Thymus (tissue), 11 donors: ENCODE measurements around the gene MOV10L1. TPM values are rescaled to one million over a fixed set of nuclear protein-coding genes. Genes with fewer than 3 reads are reported as not detected.

ENCODE experiments used
- DNase-seq, 9 donors: peaks; one replicate each; pipeline ENCODE4 v3.0.0-alpha.2; 2013; ENCODE audit warnings: low spot score in 9 of 9, low read depth in 6 of 9, missing footprints in 1 of 9
- H3K27ac ChIP-seq, 2 donors: one replicate each; pipeline ENCODE4 v1.5.1; 2013; ENCODE audit warnings: control low read depth in 1 of 2, low read depth in 1 of 2, low read length in 1 of 2, mild to moderate bottlenecking in 1 of 2, moderate library complexity in 1 of 2
- H3K27me3 ChIP-seq, 2 donors: one replicate each; pipeline ENCODE4 v1.5.1; 2013; ENCODE audit warnings: low read length in 1 of 2; ENCODE audit not compliant: control insufficient read depth in 2 of 2, insufficient read depth in 1 of 2
- H3K36me3 ChIP-seq, 2 donors: one replicate each; pipeline ENCODE4 v1.5.1; 2013; ENCODE audit warnings: low read length in 1 of 2, mild to moderate bottlenecking in 1 of 2, moderate library complexity in 1 of 2; ENCODE audit not compliant: control insufficient read depth in 2 of 2, insufficient read depth in 2 of 2
- H3K4me1 ChIP-seq, 2 donors: one replicate each; pipeline ENCODE4 v1.5.1; 2013; ENCODE audit warnings: low read length in 2 of 2; ENCODE audit not compliant: control insufficient read depth in 2 of 2, insufficient read depth in 2 of 2
- H3K4me3 ChIP-seq, 2 donors: one replicate each; pipeline ENCODE4 v1.5.1; 2013; ENCODE audit warnings: low read length in 2 of 2, control low read depth in 1 of 2, mild to moderate bottlenecking in 1 of 2
- H3K9me3 ChIP-seq, 2 donors: one replicate each; pipeline ENCODE4 v1.5.1; 2013; ENCODE audit warnings: low read length in 1 of 2, mild to moderate bottlenecking in 1 of 2; ENCODE audit not compliant: control insufficient read depth in 2 of 2, insufficient read depth in 1 of 2
- WGBS: extraction: QIAGEN DNeasy Blood & Tissue Kit; methylation state at CpG from one replicate; pipeline ENCODE4 v1.1.7; 2013; 5-methylcytosine and 5-hydroxymethylcytosine counted together
- polyA plus RNA-seq: library from polyadenylated mRNA; stranded (reverse); fragments of 200-250 nt; gene quantifications from one replicate; pipeline ENCODE4 v1.2.3, GENCODE V29; 2013
- total RNA-seq: library from RNA; stranded (reverse); fragments of 120-200 nt; gene quantifications from one replicate; pipeline ENCODE4 v1.2.4, GENCODE V29; 2013
- donor health status: healthy.

The MOV10L1 gene
- total and polyA plus RNA-seq, 2 donors = 0.14 to 0.32 TPM

DNA sequence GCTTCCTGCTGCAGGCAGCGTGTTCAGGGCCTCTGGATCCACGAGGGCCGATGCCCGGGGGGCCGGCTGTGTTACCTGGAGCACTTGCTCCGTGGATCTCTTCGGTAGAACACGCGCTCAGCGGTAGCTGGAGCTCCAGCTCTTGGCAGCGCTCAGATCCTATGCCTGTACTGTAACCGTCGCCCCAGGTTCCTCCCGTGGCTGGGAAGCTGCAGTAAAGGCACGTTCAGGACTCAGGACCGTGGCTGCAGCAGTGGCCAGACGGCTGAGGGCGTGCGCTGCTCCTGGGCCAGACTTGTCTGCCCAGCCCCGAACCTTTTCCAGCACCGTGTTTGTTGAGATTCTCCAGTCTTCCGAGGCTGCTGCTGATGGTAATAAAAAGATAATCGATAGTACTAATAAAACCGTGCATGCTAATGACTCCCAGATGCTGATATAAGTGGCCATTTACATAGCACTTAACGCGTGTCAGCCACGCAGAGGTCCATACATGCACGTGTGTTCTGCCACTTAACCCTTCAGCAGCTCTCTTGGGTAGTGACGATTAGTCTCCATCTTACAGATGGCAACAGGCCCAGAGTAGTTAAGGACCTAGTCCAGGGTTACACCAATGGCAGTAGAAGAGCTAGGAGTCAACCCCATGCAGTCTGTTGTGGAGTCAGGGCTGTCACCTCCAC lies 1.4 kb downstream of the MOV10L1 start:
- H3K4me3 ChIP-seq = no peak overlapping the region
- H3K9me3 ChIP-seq = peaks cover 5 to 18% of the 10 kb centered on the region in 2 donors
- no peak overlapping the region for H3K27ac ChIP-seq
- no peak for DNase-seq
- no peaks in the 10 kb centered on the region for H3K4me1 ChIP-seq
- H3K27me3 ChIP-seq = peaks cover 0 to 10% of the 10 kb centered on the region in 2 donors
- WGBS = 95% methylated on average over 29 of the region's 29 CpGs
- H3K36me3 ChIP-seq = no peaks in the 10 kb centered on the region

DNA sequence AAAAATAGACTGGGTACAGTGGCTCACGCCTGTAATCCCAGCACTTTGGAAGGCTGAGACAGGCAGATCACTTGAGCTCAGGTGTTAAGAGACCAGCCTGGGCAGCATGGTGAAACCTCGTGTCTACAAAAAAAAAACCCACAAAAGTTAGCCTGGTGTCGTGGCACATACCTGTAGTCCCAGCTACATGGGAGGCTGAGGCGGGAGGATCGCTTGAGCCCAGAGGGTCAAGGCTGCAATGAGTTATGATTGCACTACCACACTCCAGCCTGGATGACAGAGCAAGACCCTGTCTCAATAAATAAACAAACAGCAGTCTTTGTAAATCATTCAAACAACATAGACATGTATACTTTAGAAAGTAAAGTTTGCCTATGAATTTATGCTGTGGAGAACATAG lies 2.5 kb downstream of the MOV10L1 start:
- H3K27me3 ChIP-seq = peaks cover 0 to 9% of the 10 kb centered on the region in 2 donors
- H3K9me3 ChIP-seq = peaks cover 5 to 14% of the 10 kb centered on the region in 2 donors
- no peaks in the 10 kb centered on the region for H3K4me1 ChIP-seq
- no peaks in the 10 kb centered on the region for H3K36me3 ChIP-seq
- WGBS = 88% methylated on average over 5 of the region's 5 CpGs
- H3K27ac ChIP-seq = no peak overlapping the region
- no peak overlapping the region for H3K4me3 ChIP-seq
- no peak for DNase-seq

DNA sequence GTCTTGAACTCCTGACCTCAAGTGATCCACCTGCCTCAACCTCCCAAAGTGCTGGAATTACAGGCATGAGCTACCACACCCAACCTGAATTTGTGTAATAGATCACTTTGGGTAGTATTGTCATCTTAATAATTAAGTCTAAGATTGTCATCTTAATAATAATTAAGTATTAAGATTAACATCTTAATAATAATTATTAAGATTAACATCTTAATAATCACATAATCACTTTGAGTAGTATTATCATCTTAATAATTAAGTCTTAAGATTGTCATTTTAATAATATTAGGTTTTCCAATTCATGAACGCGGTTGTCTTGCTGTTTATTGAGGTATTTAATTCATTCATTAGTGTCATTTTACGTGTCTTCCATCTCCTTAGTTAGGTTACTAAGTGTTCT lies 8.2 kb downstream of the MOV10L1 start:
- no peak overlapping the region for H3K4me3 ChIP-seq
- no peaks in the 10 kb centered on the region for H3K27me3 ChIP-seq
- no peaks in the 10 kb centered on the region for H3K36me3 ChIP-seq
- 97% methylated on average over 3 of the region's 3 CpGs for WGBS
- H3K4me1 ChIP-seq = no peaks in the 10 kb centered on the region
- no peak for DNase-seq
- no peaks in the 10 kb centered on the region for H3K9me3 ChIP-seq
- H3K27ac ChIP-seq = no peak overlapping the region

DNA sequence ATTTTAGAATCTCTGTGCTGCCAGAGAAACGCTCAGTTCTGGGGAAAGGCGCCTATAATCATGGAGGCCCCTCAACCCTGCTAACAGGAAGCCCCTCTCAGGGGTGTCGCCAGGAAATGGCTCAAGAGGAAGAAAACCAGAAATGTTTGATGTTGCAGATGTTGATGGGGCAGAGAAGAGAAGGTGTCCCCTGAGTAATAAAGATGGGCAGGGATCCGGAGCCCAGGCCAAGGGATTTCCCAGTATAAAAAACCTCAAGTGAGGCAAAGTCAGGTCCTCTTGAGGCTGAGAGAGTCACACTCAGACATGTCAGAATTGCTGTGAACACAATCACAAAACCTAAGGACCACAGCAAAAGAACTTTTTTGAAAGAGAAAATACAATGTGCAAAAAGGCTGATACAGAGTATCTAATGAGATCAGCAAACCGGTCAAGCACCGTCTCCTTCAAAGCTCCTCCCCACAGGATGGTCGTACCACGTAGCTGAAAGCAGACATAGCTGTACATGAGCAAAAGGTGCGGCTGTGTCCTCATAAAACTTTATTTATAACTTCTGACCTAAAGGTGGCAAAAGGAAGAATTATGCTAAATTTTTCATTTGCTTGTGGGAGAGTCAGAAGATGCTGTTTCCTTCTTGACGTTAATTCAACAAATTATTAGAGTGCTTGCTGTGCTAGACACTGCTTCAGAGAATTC lies 12.2 kb downstream of the MOV10L1 start:
- DNase-seq = no peak
- no peaks in the 10 kb centered on the region for H3K27me3 ChIP-seq
- no peaks in the 10 kb centered on the region for H3K9me3 ChIP-seq
- H3K27ac ChIP-seq = no peak overlapping the region
- H3K4me3 ChIP-seq = no peak overlapping the region
- 91% methylated on average over 10 of the region's 10 CpGs for WGBS
- no peaks in the 10 kb centered on the region for H3K36me3 ChIP-seq
- H3K4me1 ChIP-seq = peaks cover 3 to 6% of the 10 kb centered on the region in 2 donors

DNA sequence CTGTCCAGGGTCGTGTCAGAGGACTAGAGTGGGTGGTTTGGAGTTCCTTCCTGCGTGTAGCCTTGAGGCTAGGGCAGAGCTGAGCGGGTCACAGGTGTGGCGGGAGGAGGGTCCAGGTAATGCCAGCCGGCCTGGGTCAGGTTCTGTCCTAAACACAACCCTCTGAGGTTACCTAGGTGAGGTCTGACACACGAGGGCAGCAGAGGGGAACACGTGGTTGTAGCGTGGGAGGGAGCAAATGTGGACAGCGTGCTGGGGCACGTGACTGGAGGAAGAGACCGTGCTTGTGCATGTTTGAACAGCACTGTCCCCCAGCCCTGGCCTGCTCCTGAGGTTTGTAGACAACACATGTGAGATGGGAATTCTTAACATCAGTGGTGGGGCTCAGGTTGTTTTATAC lies 13.1 kb downstream of the MOV10L1 start:
- no peak for DNase-seq
- 51% methylated on average over 11 of the region's 11 CpGs for WGBS
- no peak overlapping the region for H3K4me3 ChIP-seq
- H3K36me3 ChIP-seq = no peaks in the 10 kb centered on the region
- H3K27ac ChIP-seq = no peak overlapping the region
- no peaks in the 10 kb centered on the region for H3K27me3 ChIP-seq
- H3K4me1 ChIP-seq = peaks cover 3 to 6% of the 10 kb centered on the region in 2 donors
- no peaks in the 10 kb centered on the region for H3K9me3 ChIP-seq

DNA sequence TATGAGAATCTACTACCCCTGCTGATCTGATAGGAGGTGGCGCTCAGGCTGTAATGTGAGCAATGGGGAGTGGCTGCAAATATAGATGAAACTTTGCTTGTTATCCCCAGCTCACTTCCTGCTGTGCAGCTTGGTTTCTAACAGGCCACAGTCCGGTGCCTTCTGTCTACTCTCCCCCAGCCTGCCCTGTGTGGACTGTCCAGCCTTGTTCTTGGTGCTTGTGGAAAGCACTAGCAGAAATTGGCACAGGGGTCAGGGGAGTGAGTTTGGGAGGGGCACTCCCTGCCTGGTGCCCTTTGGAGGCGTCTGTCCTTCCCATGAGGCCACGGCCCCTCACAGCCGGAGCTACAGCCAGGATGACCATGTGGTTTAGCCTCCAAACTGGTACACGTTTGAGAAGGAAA lies 14.3 kb downstream of the MOV10L1 start:
- no peak overlapping the region for H3K4me3 ChIP-seq
- WGBS = 95% methylated on average over 6 of the region's 6 CpGs

DNA sequence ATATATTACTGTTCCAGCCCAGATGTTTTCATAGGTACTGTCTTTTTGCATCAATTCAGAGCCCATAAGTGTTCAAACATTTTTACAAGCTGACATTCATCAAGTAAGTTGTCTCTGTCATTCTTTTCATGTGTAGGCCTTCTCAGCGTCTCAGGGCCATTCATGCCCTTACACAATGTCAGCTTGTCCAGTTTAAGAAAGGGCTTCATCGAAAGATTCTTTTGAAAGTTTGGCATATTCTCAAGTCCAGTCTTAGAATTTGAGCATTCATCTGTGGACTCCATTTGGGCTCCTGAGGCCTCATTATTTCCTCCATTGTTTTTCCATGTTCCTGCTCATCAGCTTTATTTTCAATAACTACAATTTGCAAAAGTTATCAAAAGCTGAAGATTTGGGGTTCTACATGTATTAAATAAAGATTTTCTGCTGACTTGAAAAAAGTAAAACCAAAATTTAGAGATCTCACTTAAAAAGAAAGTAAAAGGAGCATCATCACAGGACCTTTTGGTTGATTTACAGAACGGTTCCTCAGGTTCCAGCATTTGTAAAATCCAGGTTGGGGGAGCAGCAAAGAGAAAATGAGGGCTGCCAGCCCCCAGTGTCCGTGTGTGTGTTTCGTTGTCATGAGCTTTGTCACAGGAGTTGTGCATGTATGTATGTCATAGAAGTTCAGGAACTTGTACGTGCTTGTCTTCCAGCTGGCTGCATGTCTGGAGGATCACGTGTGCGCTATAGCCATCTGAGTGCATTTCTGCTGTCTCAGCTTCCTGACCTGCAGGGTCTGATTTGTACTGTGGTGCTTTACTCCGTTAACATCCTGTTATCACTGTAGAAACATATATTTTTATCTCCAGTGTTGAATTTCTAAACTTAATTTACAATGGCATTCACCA lies 15.6 kb downstream of the MOV10L1 start:
- Histone ChIP-seq H3K27ac (peak overlapping the region in 1 of 2 donors; percentile 63), H3K4me1 (peaks cover 3 to 6% of the 10 kb centered on the region in 2 donors), H3K9me3 (no peaks in the 10 kb centered on the region), H3K27me3 (no peaks in the 10 kb centered on the region), H3K36me3 (no peaks in the 10 kb centered on the region), H3K4me3 (no peak overlapping the region)
- DNase-seq = peak in 8 of 9 donors; percentile 29 to 77 (median 48)
- 19% methylated on average over 9 of the region's 9 CpGs for WGBS

More for the DNA sequence above, 14.3 kb downstream of the MOV10L1 start:
- no peaks in the 10 kb centered on the region for H3K9me3 ChIP-seq
- H3K27ac ChIP-seq = no peak overlapping the region
- no peak for DNase-seq
- no peaks in the 10 kb centered on the region for H3K36me3 ChIP-seq
- H3K27me3 ChIP-seq = no peaks in the 10 kb centered on the region
- H3K4me1 ChIP-seq = peaks cover 3 to 6% of the 10 kb centered on the region in 2 donors

DNA sequence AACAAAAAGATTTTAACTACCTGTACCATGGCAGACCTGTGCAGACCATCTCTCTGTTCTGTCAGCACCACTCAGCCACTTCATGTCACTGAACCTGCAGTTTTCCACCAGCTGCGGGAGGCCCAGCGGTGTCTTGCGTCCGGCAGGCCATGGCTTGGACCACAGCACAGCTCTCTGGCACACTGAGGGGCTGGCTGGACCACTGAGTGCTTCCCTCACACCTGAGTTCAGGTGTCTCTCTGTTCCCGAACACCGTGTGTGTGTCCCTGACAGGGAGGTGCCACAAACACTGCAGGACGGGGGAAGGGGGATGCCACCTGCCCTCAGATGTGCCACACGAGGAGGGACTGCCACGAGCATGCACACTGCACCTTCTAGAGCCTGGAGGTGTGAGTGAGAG lies 17.7 kb downstream of the MOV10L1 start:
- H3K27ac ChIP-seq = no peak overlapping the region
- no peaks in the 10 kb centered on the region for H3K36me3 ChIP-seq
- DNase-seq = no peak
- peaks cover 3 to 16% of the 10 kb centered on the region in 2 donors for H3K4me1 ChIP-seq
- peaks cover 0 to 2% of the 10 kb centered on the region in 2 donors for H3K27me3 ChIP-seq
- 87% methylated on average over 9 of the region's 9 CpGs for WGBS
- no peaks in the 10 kb centered on the region for H3K9me3 ChIP-seq
- H3K4me3 ChIP-seq = no peak overlapping the region

DNA sequence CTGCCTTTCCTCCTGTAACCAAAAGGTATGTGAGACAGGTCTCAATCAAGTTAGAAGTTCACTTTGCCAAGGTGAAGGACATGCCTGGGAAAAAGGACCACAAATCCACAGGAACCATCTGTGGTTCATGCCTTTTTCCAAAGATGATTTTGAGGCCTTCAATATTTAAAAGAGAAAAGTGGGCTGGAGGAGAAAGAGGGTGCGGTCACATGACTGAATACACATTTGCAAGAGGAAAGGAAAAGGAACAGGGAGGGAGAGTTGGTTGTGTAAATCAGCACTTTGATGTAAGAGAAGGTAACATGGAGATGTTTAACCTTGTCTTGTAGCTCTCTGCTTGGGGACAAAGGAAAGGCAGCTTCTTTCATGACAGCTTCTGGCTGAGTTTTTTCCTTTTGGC lies 21.2 kb downstream of the MOV10L1 start:
- H3K4me1 ChIP-seq = peaks cover 0 to 14% of the 10 kb centered on the region in 2 donors

More for the DNA sequence above, 21.2 kb downstream of the MOV10L1 start:
- no peak overlapping the region for H3K4me3 ChIP-seq
- H3K27ac ChIP-seq = no peak overlapping the region
- 100% methylated on average over 1 of the region's 1 CpG for WGBS
- DNase-seq = no peak
- peaks cover 0 to 2% of the 10 kb centered on the region in 2 donors for H3K27me3 ChIP-seq
- no peaks in the 10 kb centered on the region for H3K36me3 ChIP-seq
- H3K9me3 ChIP-seq = no peaks in the 10 kb centered on the region
